WERI-Rb-1 (cell line): ENCODE results near the gene TBC1D5.

Source experiments
- DNase-seq: peaks from one replicate; pipeline ENCODE4 v3.0.0-alpha.2; 2020
- H3K27ac ChIP-seq: fragments of 250-450 bp; sonication (Bioruptor Pico); 2 replicates; pipeline ENCODE4 v1.5.1; 2020; ENCODE audit warnings: mild to moderate bottlenecking, moderate library complexity
- H3K27me3 ChIP-seq: fragments of 250-450 bp; sonication (Bioruptor Pico); 2 replicates; pipeline ENCODE4 v1.5.1; 2021; ENCODE audit warnings: mild to moderate bottlenecking, low read depth, moderate library complexity; ENCODE audit not compliant: insufficient read depth, severe bottlenecking
- H3K36me3 ChIP-seq: fragments of 250-450 bp; sonication (Bioruptor Pico); 2 replicates; pipeline ENCODE4 v1.5.1; 2020; ENCODE audit warnings: mild to moderate bottlenecking, moderate library complexity
- H3K4me3 ChIP-seq: 2 replicates; pipeline ENCODE4 v1.5.1; 2011; ENCODE audit warnings: low read depth, mild to moderate bottlenecking, control low read depth, low read length
- H3K9me3 ChIP-seq: fragments of 250-450 bp; sonication (Bioruptor Pico); 2 replicates; pipeline ENCODE4 v1.5.1; 2021; ENCODE audit warnings: mild to moderate bottlenecking, moderate library complexity; ENCODE audit not compliant: severe bottlenecking
- TF ChIP-seq, protein P1 (sequence below): IDR thresholded peaks from 2 replicates; pipeline ENCODE4 v1.5.1; 2011; ENCODE audit warnings: low read depth, mild to moderate bottlenecking, control low read depth, inconsistent platforms, low read length

Gene TBC1D5

DNA sequence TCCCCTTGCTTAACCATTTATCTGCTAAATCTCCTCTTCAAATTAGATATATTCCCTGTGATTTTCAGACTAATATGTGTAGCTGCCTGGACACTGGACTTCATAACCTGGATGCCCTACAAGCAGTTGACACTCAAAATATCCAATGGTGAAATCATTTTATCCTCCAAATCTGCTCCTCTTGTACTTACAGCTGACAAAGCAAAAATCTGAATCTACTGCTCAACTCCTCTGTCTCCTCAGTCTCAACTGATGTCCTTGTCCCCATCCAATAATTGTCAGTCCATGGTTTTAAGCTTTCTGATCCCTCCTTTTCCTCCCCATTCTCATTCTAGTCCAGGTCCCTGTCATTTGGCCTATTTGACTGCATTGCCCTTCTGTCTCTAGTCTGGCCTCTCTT, 411.8 kb downstream of the TBC1D5 start:
- H3K36me3 ChIP-seq, result no peaks in the 10 kb centered on the region
- H3K27me3 ChIP-seq, result no peaks in the 10 kb centered on the region
- H3K4me3 ChIP-seq, result no peak overlapping the region
- no peaks in the 10 kb centered on the region for H3K9me3 ChIP-seq
- TF ChIP-seq, protein P1, sequence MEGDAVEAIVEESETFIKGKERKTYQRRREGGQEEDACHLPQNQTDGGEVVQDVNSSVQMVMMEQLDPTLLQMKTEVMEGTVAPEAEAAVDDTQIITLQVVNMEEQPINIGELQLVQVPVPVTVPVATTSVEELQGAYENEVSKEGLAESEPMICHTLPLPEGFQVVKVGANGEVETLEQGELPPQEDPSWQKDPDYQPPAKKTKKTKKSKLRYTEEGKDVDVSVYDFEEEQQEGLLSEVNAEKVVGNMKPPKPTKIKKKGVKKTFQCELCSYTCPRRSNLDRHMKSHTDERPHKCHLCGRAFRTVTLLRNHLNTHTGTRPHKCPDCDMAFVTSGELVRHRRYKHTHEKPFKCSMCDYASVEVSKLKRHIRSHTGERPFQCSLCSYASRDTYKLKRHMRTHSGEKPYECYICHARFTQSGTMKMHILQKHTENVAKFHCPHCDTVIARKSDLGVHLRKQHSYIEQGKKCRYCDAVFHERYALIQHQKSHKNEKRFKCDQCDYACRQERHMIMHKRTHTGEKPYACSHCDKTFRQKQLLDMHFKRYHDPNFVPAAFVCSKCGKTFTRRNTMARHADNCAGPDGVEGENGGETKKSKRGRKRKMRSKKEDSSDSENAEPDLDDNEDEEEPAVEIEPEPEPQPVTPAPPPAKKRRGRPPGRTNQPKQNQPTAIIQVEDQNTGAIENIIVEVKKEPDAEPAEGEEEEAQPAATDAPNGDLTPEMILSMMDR, result no peak
- H3K27ac ChIP-seq, result no peak overlapping the region
- no peak for DNase-seq

DNA sequence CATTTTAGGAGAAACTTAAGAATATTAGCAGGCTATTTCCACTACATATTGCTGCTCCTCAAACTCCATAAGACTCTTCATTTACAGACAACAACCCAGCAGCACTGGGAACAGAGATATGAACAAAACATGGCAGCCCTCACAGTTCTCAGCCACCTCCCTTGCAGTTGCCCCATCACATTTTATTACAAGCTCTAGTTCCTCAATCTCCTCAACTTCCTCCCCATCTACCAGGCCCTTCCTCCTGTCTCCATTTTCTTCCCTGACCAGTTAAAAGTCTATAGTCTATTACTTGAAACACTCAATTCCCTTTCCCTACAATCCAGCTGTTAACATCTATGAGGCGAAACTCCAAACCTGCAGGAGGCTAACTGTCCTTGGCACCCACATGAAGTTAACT, 412.5 kb downstream of the TBC1D5 start:
- H3K4me3 ChIP-seq, result no peak overlapping the region
- no peaks in the 10 kb centered on the region for H3K36me3 ChIP-seq
- TF ChIP-seq, protein P1, result no peak
- H3K27me3 ChIP-seq, result no peaks in the 10 kb centered on the region
- no peak for DNase-seq
- no peak overlapping the region for H3K27ac ChIP-seq
- no peaks in the 10 kb centered on the region for H3K9me3 ChIP-seq

DNA sequence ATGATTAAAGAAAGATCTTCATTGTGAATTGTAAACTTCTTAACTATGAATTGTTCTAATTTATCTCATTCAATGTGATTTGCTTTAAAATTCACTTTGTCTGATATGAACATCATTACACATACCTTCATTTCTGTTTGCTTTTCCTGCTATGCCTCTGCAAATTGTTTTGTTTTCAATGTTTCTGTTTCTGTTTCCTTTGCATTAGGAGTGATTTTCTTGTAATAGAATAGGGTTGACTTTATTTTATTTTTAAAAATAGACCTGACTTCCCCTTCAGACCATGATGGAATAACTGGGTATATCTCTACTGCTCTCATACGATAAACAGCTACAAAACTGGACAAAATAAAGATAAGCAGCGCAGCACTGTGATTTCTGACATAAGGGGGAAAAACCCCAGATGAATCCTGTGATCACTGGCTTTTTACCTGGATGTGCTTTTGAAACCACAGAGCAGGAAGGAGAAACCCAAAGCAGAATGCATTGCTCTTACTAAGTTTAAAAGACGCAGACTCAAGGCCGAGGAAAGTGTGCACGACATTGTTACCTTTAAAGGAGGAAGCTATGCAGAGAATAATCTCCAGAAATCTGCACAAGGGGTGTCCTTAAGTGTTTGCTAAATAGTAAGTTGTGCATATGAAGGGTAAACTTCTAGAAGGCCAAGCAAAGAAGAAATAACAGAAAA, 420.2 kb downstream of the TBC1D5 start:
- no peaks in the 10 kb centered on the region for H3K27me3 ChIP-seq
- H3K36me3 ChIP-seq, result no peaks in the 10 kb centered on the region
- TF ChIP-seq, protein P1, result no peak
- H3K27ac ChIP-seq, result no peak overlapping the region
- H3K4me3 ChIP-seq, result no peak overlapping the region
- DNase-seq, result no peak
- no peaks in the 10 kb centered on the region for H3K9me3 ChIP-seq

DNA sequence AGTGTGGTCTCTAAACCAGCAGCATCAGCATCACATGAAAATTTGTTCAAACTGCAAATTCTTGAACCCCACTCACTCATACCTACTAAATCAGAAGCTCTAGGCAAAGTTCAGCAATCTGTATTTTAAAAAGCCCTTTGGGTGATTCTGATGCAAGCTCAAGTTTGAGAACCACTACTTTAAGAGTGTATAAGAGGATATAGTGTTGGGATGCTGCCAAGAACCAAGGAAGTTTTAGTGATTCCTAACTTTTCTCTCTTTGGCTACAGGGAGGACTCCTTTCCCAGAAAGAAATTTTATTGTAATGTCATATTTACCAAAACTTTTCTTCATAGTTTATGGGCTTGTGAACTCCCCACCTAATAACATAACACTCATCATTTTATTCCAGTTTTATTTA, 422.2 kb downstream of the TBC1D5 start:
- Histone ChIP-seq H3K36me3 (no peaks in the 10 kb centered on the region), H3K9me3 (no peaks in the 10 kb centered on the region), H3K4me3 (no peak overlapping the region), H3K27ac (no peak overlapping the region), H3K27me3 (no peaks in the 10 kb centered on the region)
- TF ChIP-seq, protein P1, result no peak
- DNase-seq, result no peak

DNA sequence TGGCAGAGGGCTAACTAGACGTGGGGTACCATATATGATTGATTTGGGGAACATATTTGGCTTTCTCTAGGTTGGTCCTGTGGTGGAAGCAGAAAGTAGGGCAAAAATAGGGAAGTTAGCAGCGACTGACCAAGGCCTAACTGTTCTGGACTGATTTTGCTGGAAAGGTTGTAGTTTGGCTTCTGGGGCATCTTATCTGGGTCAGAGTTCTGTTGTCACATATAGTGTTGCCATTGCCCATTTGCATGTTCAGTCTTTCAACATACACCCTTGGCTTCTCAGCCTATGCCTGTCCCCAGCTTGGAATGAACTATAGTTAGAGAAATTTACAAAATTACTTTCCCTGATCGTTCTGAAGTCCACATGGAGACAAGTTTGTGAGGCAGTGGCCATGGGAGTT, 426.5 kb downstream of the TBC1D5 start:
- H3K27me3 ChIP-seq, result no peaks in the 10 kb centered on the region
- DNase-seq, result no peak
- H3K4me3 ChIP-seq, result no peak overlapping the region
- no peak overlapping the region for H3K27ac ChIP-seq
- no peaks in the 10 kb centered on the region for H3K36me3 ChIP-seq
- H3K9me3 ChIP-seq, result no peaks in the 10 kb centered on the region
- TF ChIP-seq, protein P1, result no peak

DNA sequence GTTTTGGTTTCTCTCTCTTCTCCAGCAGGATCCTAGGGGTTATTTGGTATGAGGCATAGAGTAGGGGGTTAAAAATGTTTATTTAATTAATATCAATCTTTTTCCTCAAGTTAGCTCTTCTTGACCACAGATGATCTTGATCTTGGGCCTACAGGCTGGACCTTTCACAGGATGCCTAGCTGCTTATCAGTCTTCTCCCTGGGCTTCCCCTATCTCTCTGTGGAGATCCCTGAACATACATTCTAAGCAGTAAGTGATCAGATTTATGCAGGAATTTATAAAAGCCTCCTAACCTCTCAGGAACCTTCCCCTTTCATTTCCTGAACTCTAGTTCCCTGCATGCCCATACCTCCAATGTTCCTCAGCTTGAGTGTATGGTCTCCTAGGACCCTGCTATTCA, 428.3 kb downstream of the TBC1D5 start:
- no peak overlapping the region for H3K4me3 ChIP-seq
- no peak for DNase-seq
- no peaks in the 10 kb centered on the region for H3K9me3 ChIP-seq
- TF ChIP-seq, protein P1, result no peak
- H3K27ac ChIP-seq, result no peak overlapping the region
- H3K27me3 ChIP-seq, result no peaks in the 10 kb centered on the region
- no peaks in the 10 kb centered on the region for H3K36me3 ChIP-seq
